Fibroblast of the conjunctiva (primary cell): ENCODE data around the gene STN1.

ENCODE experiments used
- DNase-seq: peaks from one replicate; pipeline ENCODE4 v3.0.0-alpha.2; 2010; ENCODE audit warnings: low read depth

STN1 gene

DNA sequence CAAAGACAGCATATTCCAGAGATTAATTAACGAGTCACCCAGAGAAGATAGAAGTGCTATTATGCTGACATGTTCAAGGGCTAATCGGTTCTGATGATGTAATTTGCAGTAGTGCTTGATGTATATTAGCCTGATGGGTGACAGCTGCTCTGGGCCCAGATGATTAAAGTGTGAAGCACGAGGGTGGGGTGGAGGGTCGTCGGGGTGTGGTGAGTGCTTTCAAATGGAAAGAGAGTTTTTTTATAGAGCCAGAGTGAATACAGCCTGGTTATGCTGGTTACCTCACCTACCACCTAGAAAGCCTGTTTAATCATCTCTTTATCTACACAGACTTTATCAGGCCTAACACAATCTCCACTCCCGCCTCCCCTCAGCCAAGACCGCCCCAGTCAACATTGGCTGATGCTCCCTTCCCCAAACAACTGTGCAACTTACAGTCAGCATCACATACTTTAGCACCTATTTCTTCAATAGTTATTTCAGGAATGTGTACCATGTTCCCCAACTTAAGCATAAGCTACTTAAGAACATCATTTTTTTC lies 11.5 kb upstream of the STN1 start:
- DNase-seq = no peak

DNA sequence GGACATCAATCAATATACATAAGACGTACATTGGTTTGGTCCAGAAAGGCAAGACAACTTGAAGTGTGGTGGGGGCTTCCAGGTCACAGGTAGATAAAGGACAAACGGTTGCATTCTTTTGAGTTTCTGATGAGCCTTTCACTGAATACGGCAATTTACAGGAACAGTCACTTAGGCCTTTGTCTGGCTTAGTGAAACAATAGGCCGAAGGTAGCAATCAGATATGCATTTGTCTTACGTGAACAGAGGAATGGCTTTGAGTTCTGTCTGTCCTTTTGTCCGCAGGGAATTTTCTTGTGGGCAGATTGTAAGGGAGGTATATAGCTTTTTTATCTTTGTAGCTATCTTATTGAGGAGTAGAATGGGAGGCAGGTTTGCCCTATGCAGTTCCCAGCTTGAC lies 10.8 kb upstream of the STN1 start:
- no peak for DNase-seq

DNA sequence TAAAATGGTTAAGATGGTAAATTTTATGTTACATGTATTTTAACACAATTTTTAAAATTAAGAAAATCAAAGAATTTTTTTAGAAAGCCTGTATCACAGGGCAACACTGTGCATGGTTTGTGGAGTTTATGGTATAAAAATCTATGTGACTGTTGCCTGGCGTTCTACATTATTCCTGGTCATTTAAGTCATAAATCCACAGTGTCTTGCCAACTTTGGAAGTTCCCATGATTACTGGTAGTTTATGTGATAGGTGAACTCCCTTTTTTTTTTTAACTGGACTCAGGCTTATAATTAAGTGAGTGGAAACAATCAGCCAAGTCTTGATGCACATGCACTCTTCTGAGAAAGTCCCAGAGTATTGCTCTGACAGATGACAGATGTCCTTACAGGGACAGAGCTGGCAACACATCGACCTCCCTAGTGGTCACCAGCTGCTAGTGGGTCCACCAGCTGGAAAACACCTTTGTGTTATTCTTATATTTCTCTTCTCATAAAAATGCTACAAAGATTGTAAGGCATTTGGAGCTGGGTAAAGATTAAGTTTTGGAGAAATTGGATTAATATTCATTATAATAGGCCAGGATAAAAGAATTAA lies 8.8 kb upstream of the STN1 start:
- DNase-seq = no peak

DNA sequence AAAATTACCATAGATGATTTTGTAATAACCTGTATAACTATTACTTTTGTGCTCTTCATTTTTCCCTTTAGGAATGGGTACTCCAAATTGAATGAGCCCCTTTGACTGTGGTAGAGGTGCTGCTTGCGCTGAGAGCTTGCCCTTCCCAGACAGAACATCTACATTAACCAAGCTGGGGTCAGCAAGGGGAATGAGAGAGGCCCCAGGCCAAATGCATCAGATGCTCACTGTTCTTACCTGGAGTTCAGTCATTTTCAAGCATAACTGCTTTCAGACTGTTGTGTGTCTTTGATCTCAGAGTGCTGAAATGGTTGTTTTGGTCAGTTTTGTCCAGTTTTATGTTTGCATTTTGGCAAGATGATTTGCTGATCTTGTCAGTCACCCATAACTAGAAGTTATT lies 7.6 kb upstream of the STN1 start:
- DNase-seq = no peak

DNA sequence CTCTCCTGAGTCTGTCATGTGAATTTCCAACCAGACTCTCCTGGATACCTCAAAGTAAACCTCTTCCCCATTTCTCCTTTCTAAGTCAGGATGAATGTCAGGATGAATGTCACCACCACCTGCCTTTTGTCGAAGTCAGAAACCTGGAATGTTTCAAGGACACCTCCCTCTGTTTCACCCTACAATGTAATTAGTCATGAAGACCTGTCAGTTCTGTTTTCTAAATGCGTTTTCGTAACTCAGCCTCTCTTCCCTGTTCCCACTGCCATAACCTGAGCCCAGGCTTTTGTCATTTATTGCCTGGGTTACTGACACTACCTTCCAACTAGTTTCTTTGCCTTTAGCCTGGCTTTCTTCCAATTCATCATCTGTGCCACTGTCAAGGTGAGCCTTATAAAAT lies 5.5 kb upstream of the STN1 start:
- DNase-seq = no peak

DNA sequence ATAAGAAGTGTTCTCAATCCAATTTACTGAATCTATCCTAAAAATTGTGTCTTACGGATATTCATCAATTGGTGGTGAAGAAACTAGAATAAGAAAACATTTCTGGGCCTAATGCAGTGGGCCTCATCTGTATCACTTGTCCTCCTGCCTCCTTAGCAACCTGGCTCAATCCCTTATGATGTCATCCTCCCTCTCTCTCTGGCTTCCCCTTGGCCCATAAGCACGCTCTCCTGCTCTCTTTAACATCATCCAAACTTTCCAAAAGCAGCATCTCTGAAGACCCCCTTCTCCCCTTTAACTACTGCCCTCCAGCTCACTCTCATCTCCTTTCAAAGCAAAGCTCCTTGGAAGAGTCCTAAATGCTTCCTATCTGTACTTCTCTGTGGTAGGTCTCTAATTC lies 4.7 kb upstream of the STN1 start:
- DNase-seq = no peak

DNA sequence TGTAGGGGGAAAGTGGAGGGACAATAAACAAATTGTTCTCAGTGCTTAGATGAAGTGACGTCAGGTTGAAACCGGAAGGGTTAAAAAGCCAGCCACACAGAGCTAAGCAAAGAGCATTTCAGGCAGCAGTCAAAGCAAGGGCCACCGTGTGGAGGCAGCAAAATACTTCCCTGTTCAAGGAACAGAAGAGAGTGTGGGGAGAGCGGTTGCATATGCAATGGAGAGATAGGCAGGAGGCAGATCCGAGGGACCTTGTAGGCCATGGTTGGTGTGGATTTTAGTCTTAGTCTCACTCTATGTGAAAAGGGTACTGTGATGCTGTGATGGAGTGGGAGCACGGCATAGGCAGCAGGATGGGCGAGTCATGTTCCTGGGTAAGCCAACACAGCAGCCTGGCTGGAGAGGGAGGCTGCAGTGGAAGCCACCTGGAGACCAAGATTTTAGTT lies 3.8 kb upstream of the STN1 start:
- DNase-seq = no peak

DNA sequence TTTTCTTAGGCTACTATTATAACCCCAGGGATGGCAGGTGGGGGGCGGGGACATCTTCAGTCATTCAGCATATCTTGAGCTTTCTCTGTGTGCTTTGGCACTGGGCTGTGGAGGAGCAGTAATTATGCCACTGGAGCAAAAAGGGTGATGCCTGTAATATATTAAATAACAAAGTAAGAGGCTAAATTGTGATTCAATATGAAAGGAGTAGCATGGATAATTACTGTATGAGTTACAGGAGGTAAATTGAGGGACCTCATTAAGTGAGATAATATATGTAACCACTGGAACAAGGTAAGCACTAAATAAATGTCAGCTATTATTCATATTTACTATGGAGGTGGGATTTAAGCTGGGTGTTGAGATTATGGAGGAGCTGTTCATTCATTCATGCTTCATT lies 3.3 kb upstream of the STN1 start:
- DNase-seq = no peak

DNA sequence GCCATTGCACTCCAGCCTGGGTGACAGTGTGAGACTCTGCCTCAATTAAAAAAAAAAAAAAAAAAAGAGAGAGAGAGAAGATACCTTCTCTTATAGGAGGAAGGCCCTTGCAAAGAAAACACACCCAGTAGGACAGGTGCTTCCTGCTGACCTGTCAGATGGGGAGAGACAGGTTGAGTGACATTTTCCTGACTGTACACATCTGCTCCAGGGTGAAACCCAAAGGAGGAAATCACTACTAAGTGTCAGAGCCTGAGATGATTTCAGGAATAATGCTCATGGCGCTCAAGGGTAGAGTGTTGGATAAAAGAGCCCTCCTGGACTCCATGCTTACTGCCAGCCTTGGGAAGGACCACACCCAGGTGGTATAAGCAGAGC lies 1.7 kb upstream of the STN1 start:
- DNase-seq = no peak

DNA sequence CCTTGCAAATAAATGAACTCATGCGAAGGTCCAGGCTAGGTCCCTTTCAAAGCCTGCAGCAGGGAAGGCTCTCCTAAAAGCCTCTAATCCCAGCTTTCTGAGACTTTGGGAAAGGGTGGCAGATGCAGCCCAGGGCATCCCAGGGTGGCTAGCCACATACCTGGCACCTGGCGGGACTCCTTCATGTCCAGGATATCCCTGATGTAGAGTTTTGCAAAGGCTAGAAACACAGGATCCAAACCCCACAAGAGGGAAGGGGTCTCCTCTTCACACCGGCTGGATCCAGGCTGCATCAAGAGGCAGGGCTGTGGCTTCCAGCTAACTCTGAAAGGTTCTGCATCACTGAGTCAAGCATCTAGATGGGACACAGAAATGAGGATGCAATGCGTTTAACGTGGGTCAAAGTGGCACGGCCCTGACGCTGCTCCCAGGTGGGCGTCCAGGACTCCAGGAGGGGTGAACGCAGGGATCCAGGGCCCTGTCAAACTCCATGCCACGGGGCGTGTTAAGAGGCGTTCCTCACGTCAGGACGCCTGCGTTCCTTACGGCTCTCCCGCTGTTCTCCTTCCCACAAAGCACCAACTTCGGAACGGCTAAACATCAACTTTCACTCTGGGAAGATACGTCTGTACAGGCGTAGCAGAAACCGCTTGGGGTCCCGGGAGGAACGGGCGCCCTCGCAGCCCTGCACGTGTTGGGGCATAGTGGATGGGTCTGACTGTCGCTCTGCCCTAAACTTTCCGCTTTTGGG lies 507 bp downstream of the STN1 start:
- peak; percentile 33 for DNase-seq

DNA sequence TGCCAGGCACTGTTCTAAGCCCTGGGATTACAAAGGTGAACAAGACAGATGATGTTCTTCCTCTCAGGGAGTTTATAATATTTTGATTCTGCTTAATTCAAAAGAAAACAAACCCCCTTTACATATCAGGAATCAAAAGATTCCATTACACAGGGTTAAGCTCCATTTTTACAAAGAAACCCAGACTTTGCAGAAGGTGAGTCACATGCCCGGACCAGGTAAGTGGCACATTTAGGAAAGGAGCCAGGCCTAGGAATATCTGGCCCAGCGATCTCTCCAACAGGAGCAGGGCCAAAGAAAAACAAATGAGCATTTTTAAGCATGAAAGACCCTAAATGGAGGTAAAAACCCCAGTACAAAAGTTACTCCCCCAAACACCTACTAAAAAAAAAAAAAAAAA lies 1.1 kb downstream of the STN1 start:
- no peak for DNase-seq

DNA sequence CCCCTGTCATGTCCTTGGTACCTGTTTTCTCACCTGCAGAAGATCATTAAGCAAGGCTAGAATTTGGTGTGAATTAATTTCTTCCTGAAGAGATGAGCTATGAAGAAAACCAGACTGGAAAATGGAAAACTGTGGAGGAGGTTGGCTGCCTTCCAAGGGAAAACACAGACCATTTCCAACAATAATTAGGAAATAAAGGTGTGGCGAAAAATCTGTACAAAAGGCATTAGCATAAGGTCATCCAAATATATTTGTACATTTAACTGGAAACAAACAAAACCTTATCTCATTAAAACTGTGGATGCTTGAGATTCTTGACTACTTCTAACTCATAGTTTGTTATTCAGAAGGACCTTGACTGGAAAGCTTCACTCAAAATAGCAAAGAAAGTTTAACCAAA lies 1.7 kb downstream of the STN1 start:
- no peak for DNase-seq

DNA sequence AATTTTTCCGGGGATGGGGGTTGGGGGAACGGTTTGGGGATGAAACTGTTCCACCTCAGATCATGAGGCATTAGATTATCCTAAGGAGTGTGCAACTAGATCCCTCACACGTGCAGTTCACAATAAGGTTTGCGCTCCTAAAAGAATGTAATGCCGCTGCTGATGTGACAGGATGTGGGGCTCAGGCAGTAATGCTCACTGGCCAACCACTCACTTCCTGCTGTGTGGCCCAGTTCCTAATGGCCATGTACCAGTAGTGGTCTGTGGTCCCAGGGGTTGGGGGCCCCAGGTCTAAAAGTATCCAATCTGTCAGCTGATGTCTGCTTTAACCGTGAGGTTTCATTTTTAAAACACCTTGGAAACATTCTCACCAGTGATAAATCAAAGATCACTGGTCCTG lies 2.2 kb downstream of the STN1 start:
- DNase-seq = no peak

DNA sequence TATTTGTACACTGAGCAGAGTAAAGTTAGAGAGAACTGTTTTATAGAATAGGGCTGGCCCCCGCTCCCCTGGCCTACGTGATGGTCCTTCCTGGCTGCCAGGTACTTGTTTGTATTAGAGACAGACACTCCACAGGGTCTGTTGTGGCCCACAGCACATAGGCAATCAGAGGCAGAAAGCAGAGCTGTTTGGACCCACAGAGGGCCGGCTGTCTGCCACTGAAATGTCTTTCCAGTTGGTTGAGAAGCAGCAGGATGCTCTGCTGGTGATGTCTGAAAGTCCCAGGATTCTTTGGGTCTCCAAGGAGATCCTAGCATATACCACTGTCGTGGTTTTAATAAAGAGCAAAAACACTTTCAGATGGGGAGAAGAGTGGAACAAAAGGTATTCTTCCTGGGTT lies 5.2 kb downstream of the STN1 start:
- no peak for DNase-seq

DNA sequence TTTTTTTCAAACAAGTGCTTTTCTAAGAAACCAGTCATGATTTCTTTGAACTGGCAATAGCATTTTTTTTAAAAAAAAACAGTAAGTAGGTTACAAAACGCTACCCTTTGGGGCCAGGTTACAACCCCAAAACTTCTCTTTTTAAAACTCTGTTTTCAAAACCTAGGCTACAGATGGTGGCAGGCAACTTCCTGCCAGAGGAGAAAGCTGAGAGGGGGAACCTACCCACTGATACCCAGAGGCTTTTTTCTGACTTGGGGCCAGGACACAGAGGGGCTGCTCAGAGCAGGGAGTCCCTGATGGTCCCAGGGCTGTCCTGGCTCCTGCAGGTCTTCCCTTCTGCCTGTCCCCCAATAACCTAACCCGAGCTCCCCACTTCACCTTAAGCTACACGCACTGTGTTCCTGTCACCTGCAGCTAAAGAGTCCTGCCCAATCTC lies 6.9 kb downstream of the STN1 start:
- DNase-seq = no peak

DNA sequence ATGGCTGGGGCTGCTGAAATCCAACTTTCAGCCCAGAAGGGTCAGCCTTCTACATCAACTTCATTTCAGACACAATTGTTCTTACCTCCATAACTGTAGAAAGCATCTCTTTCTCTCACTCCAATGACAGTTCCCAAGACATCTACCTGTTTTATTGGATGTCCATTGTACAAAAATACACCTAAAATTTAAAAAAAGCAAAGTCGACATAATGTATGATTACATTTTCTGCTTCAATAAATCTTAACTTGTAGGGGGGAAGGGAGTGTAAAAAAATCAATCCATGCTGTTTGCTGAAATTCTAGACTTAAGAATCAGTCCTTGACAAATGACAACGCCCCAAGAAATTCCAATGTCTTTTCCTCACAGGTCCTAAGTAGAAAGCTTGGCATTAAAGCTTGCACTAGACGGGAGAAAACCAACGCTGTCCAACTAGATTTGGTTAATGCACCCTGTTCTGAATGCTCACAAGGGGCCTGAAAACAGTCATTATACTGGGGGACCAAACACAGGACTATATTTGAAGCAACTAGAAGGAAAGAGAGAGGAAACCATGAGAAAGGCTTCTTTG lies 7.5 kb downstream of the STN1 start:
- no peak for DNase-seq

DNA sequence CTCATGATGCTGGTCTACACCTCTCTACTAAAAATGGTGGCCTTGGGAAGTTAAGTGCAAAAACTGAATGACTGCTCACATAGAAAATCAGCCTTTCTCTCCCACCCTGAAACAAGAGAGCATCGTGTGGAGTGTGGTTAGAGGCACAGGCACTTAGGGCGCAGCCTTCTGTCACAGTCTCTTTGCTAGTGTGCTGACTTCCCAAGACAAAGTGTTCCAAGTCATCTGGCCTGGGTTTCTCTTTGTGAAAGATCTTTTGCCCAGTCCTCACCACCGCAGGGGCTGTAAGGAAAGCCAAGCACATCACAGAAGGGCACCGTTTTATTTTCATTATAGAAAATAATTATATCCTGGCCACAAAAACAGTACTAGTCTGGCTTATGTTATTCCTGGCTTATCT lies 12.5 kb downstream of the STN1 start:
- DNase-seq = no peak

DNA sequence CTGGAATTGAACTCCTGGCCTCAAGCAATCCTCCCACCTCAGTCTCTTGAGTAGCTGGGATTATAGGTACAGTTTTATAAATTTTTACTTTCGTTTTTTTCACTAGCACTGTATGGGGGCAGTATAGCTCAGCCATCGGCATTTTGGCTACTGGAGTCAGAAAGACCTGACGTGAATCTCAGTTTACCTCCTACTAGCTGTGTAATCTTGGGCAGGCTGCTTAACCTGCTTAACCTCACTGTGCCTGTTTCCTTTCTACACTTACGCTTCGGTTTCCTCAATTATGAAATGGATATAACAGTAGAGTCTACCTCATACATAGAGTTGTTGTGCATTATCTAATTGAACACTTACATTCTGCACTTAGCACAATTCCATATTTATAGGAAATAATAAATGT lies 16.7 kb downstream of the STN1 start:
- no peak for DNase-seq

DNA sequence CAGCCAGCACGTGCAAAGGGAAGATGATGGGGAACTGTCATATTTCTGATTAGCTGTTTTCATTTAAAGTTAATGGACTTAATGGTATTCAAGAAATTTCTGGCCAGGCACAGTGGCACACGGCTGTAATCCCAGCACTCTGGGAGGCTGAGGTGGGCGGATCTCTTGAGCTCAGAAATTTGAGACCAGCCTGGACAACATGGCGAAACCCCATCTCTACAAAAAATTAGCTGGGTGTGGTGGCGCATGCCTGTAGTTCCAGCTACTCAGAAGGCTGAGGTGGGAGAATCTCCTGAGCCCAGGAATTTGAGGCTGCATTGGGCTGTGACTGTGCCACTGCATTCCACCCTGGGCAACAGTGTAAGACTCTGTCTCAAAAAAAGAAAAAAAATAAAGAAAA lies 18.7 kb downstream of the STN1 start:
- no peak for DNase-seq

DNA sequence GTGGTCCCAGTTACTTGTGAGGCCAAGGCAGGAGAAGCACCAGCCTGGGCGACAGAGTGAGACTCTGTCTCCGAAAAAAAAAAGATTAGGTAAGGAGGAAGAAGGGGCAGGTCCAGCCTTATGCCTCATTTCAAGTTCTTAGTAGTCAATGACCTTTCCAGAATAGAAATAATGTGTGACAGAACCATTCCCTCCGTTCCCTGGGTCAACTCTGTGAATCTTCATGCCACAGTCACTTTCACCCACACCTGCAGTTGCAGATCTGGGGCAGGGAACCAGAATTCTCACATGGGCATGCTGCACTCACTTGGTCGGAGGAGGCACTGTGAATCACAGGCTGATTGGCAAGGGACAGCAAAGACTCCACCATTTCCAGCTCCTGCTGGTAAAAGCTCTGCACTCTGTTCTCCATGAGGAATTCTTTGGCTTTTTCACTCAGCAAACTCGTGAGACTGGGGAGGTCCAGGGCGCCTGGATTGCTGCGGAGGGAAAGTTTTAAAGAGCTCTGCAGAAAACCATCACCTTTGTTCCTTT lies 20.7 kb downstream of the STN1 start:
- no peak for DNase-seq

DNA sequence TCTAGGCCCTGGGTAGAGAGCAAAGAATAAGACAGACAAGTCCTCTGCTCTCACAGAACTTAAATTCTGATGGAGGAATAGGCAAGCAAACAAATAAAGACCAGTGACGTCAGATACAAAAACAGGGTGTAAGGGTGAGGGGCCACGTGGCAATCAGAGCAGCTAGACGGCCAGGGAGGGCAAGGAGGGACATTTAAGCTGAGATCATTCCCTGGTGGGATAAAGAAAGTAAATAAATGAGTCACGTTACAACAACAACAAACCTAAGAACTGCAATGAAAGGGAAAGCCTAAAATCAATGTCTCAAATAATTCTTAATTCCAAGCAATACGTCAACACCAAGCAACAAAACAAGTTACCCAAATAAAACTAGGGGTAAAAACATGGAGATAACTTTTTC lies 21.8 kb downstream of the STN1 start:
- DNase-seq = no peak

DNA sequence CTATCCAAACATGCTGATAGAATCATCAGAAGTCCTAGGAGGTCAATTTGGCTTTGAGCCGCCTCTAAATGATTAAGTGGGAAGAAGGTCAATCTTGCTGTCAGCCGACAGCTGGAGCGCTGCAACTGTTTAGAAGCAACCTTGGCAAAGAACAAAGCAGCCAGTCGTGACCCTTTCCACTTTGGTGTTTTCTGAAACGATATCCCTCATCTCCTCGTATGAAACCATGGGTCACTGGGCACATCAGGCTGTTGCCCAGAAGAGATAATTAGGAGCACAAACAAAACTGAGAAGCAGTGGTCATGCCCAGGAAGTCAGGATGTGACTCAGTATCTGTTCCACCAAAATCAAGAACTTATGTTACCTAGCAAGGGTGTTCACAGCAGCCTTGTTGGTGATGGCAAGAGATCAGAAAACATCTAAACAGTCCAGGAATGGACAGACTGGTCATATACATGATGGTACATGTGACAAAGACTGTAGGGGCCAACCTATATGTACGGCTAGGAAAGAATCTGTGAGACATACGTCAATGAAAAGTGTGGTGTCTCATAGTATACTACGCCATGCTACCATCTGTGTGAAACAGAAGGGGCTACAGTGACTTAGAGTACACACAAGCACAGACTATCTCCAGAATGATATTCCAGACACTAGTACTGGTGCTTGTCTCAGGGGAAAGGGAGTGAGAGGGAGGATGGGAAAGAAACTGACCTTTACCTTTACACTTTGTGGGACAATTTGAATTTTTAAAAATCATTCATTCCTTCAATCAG lies 22.4 kb downstream of the STN1 start:
- peak; percentile 67 for DNase-seq
